GM12878 (cell line): ENCODE data around the gene SESN3.

Experiments used
- EZH2 ChIP-seq: IDR thresholded peaks from 2 replicates; pipeline ENCODE4 v1.6.1; 2012; ENCODE audit warnings: low read depth, mild to moderate bottlenecking, control low read depth, inconsistent platforms, low read length, borderline replicate concordance; ENCODE audit not compliant: control insufficient read depth
- HDAC6 ChIP-seq: fragments of 200-600 bp; sonication (generic); IDR thresholded peaks from one replicate; pipeline ENCODE4 v1.8.0; 2017; ENCODE audit warnings: antibody characterized with exemption; ENCODE audit not compliant: unreplicated experiment
- TF ChIP-seq, protein P1 (sequence below): IDR thresholded peaks from 2 replicates; pipeline ENCODE4 v1.6.1; 2012; ENCODE audit warnings: low read depth, low read length, improper control_type of control experiment
- TF ChIP-seq, protein P2 (sequence below), 3 experiments: IDR thresholded peaks in 2 of 3; conservative IDR thresholded peaks in 1 of 3; 2 replicates each; pipeline ENCODE4 v1.5.1; 2011; ENCODE audit warnings: low read depth in 3 of 3, low read length in 3 of 3, mild to moderate bottlenecking in 3 of 3, control low read depth in 2 of 3, moderate library complexity in 2 of 3, inconsistent platforms in 1 of 3, mixed read lengths in 1 of 3; ENCODE audit not compliant: control insufficient read depth in 2 of 3, insufficient read depth in 1 of 3; ENCODE audit errors: extremely low read depth in 1 of 3
- TF ChIP-seq, protein P3 (sequence below): fragments of 450-650 bp; IDR thresholded peaks from 2 replicates; pipeline ENCODE4 v1.6.1; 2017; ENCODE audit warnings: mild to moderate bottlenecking

DNA sequence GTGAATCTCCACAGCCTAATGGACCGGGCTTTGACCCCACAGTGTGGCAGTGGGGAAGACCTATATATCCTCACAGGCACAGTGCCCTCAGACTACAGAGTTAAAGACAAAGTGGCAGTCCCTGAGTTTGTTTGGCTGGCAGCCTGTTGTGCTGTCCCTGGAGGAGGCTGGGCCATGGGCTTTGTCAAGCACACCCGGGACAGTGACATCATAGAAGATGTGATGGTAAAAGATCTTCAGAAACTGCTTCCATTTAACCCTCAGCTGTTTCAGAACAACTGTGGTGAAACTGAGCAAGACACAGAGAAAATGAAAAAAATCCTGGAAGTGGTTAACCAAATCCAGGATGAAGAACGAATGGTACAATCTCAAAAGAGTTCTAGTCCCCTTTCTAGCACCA, 102.4 kb downstream of the SESN3 start:
- TF ChIP-seq EZH2 (no peak), HDAC6 (no peak)
- TF ChIP-seq, protein P1, sequence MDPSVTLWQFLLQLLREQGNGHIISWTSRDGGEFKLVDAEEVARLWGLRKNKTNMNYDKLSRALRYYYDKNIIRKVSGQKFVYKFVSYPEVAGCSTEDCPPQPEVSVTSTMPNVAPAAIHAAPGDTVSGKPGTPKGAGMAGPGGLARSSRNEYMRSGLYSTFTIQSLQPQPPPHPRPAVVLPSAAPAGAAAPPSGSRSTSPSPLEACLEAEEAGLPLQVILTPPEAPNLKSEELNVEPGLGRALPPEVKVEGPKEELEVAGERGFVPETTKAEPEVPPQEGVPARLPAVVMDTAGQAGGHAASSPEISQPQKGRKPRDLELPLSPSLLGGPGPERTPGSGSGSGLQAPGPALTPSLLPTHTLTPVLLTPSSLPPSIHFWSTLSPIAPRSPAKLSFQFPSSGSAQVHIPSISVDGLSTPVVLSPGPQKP: no peak
- TF ChIP-seq, protein P2, sequence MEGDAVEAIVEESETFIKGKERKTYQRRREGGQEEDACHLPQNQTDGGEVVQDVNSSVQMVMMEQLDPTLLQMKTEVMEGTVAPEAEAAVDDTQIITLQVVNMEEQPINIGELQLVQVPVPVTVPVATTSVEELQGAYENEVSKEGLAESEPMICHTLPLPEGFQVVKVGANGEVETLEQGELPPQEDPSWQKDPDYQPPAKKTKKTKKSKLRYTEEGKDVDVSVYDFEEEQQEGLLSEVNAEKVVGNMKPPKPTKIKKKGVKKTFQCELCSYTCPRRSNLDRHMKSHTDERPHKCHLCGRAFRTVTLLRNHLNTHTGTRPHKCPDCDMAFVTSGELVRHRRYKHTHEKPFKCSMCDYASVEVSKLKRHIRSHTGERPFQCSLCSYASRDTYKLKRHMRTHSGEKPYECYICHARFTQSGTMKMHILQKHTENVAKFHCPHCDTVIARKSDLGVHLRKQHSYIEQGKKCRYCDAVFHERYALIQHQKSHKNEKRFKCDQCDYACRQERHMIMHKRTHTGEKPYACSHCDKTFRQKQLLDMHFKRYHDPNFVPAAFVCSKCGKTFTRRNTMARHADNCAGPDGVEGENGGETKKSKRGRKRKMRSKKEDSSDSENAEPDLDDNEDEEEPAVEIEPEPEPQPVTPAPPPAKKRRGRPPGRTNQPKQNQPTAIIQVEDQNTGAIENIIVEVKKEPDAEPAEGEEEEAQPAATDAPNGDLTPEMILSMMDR (IDR thresholded peaks at IDR 0.05 in 2 of 3, conservative IDR thresholded peaks at IDR 0.05 in 1 of 3; ENCODE audit: control insufficient read depth in 2 of 3, extremely low read depth in 1 of 3, insufficient read depth in 1 of 3, low read depth in 3 of 3, low read length in 3 of 3): no peak
- TF ChIP-seq, protein P3, sequence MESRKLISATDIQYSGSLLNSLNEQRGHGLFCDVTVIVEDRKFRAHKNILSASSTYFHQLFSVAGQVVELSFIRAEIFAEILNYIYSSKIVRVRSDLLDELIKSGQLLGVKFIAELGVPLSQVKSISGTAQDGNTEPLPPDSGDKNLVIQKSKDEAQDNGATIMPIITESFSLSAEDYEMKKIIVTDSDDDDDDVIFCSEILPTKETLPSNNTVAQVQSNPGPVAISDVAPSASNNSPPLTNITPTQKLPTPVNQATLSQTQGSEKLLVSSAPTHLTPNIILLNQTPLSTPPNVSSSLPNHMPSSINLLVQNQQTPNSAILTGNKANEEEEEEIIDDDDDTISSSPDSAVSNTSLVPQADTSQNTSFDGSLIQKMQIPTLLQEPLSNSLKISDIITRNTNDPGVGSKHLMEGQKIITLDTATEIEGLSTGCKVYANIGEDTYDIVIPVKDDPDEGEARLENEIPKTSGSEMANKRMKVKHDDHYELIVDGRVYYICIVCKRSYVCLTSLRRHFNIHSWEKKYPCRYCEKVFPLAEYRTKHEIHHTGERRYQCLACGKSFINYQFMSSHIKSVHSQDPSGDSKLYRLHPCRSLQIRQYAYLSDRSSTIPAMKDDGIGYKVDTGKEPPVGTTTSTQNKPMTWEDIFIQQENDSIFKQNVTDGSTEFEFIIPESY: no peak
